Midbrain (tissue), 1 donor: ENCODE measurements around the gene SPG7.

Experiments used
- DNase-seq: peaks from one replicate; lab custom pipeline; 2025; lab: John Stamatoyannopoulos, UW

The SPG7 gene

DNA sequence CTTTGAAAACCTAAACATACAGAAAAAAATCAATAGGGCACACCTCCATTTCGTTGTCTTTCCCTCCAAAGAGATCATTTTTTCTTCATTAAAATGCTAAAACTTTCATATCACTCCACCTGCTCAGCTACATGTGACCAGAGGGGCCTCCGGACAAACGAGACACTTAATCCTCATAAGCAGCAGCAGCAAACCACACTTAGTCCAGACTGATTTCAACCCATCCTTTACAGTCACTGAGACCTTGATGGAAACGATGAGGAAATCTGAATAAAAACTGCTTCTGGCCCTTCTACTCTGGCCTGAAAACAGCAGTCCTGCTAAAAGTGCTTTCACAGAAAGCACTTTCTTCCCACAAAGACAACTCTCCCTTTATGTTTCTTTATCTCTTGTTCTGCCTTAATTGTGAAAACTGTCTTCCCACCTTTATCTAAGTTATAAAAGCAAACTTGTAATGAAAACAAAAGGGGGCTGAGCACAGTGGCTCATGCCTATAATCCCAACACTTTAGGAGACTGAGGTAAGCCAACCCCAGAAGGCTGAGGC, 22.4 kb upstream of the SPG7 start:
- DNase-seq: no peak

DNA sequence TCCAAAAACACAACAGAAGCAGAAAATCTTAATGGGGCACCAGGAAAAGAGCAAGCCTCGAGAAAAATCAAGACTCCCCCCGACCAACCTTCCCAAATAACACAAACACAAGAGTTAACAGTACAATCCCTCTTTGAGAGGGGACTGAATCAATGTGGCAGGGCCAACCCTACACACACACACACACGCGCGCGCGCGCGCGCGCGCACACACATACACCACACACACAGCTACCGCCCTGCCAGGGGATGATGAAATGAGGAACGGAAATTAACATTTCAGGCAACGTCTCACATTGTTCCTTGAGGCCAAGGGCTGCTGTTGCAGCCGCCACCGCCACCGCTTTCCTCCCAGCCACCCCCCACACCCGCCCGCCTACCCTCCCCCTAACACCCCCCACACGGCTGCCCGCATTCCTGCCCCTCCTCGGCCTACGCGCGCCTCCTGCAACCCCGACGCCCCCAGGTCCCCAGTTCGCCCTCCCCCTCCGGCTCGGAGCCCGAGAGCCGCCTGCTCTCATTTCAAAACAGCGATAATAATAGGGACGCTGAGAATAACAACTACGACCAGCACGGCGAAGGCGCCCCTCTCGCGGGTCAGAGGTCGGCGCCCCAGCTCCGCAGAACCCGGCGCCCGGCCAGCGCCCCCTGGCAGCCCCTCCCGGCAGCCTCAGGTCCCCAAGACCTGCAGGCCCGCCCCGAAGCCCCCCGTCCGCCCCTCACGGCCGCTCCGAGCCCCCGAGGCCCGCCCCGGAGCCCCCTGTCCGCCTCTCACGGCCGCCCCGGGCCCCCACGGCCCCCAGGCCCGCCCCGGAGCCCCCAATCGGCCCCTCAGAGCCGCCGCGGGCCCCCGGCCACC, 18.9 kb upstream of the SPG7 start:
- DNase-seq: peak; percentile 71

DNA sequence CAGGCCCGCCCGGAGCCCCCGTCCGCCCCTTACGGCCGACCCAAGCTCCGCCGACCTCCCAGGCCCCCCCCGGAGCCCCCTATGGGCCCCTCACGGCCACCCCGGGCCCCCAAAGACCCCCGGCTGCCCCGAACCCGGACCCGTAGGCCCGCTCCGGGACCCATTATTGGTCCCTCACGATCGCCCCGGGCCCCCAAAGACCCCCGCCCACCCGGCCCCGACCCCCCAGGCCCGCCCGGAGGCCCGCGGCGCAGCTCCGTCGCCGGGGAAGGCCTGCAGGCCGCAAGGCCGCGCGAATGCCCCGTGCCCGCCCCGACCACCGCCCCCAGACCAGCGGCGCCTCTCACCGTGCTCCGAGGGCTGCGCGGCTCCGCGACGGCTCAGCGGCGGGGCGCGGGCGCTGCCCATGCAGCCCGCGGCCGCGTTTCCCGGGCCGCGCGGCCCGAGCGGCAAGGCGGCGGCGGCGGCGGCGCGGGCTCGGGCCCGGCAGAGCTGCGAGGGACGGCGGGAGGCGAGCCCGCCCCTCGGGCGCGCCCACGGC, 18.2 kb upstream of the SPG7 start:
- no peak for DNase-seq

DNA sequence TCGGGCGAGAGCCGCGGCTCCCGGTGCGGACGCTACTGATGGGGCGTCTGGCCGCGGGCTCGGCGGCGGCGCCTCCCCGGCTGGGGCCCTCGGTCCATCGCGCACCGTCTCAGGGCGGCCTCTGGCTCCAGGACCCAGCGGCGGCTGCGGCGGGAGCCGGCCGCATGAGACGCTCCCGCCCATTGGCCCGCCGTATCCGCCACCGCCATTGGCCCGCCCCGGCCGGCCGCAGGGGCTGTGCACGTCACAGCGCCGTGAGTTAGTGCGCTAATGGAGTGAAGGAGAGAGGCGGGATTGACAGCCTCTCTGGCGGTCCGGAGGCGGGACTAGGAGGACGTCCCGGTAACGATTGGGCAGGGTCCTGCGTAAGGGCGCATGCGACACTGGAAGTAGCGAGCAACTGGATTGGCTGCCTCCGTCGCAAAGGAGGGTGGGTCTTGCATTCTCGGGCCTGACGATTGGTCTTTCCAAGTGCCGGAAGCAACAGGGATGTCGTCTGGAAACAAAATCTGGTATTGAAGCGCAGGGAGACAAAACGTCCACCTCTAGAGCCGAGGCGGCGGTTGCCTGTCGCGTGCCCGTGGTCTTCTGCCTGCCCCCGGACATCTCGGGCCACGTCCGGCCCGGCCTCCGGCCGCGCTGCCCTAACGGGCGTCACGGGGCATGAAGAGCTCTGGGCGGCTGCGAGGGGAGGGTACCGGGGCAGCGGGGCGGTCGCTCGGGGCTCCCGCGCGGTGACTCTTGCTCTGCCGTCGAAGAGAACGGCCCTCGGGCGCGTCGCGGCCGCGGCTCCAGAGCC, 17.6 kb upstream of the SPG7 start, which contains the start of gene ANKRD11:
ANKRD11 (minus strand) TSS at position 123 of the 799 bp plus-strand sequence. CDS start 173,542 bp downstream, outside the sequence.
- peak; percentile 99 for DNase-seq

DNA sequence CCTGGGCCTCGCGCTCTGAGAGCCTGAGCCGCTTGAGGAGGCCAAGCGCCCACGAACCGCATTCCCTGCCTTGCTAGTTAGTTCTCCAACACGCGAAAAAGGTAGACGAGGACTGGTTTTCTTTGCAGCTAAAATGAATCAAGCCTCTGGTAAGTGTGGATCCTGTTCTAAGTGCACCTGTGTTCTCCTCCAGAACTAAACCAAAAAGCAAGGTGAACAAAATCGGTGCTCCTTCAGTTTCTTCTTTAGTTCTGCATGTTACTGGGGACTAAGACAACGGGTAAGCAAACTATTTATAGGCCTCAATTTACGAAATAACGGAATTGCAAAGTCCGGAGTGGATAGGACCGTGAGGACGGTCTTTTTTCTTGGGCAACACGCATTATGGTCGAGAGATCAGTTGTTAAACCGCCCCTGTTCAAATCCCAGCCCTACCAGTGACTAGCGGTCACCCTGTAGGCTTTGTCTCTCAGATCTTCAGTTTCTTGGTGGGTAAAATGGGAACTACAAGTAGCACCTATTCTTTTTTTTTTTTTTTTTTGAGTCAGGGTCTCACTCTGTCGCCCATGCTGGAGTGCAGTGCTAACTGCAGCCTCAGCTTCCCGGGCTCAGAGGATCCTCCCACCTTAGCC, 16.8 kb upstream of the SPG7 start:
- DNase-seq: no peak

DNA sequence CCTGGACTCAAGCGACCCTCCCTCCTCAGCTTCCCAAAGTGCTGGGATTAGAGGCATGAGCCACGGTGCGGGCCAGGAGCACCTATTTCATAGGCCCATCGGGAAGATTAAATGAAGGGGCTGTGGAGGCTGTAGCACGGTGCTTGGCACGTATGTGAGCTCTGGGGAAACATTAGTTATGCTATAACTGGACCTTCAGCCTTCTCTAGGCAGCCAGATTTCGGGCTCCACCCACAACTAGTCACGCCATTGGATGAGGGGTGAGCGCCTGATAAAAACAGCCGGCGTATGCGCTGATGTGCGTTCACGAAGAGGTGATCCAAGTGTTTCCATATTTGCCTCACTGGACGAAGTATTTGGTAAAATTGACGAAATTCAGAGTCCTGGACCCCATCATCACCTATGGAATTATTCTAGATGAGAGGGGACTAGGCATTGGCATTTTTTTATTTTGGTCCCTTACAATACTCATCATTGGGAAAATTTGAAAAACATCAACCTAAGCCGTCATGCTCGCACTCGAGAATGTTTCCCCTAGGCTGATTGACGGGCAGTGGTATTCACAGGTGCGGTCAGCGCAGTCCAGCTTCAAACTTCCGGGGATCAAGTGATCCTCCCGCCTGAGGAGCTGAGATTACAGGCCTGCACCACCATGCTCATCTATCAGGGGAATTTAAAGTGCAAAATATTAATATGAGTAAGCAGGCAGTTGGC, 16.1 kb upstream of the SPG7 start:
- no peak for DNase-seq

DNA sequence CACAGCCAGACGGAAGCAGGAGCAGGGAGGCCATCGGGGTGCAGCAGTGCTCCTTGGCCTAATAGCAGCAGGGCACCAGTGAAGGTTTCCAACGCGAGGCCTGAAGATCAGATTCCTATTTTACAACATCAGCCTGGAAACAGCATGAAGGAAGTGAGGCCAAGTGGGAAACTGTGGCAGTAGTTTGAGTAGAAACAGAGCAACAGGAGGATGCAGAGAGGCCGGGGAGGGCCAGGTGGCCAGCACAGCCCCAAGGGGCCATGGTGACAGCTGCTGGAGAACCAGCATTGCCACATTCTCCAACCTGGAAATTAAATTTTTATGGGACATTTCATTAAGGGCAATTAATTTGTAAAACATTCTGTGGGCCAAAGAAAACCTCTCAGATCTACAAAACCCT, 14.4 kb upstream of the SPG7 start:
- DNase-seq: no peak

DNA sequence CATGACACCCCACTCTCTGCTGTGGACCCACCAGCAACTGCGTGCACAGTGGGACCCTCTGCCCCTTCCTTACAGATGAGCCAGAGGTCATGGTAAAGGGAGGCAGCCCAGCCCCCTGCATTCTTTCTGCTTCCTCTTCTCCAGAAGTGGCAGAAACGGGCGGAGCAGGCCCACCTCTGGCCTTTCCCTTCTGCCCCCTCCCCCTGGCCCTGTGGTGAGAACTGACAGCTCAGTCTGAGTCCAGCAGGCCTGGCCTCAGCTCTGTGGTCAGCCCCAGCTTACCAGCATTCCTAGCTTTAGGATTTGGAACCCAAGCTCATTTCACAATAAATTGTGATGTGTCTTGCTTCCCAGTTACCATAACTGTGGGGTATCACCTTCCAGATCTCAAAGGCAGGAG, 13.1 kb upstream of the SPG7 start:
- DNase-seq: no peak

DNA sequence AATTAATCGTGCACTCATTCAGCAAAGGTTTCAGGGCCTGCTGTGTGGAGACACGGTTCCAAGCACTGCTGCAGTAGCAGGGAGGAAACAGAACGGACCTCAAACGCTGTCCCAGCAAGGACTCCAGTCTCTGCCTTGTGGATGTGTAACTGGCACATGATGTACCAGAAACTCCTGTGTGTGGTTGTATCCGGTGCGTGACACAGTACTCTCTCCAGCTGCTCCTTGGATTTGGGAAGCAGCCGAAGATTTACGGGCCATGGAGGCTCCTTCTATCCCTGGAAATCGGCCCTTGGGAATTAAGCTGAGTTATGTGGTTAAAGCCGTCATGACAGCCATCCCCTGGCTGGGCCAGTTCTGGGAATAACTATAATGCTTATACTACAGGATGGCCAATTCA, 9.4 kb upstream of the SPG7 start:
- DNase-seq: no peak

DNA sequence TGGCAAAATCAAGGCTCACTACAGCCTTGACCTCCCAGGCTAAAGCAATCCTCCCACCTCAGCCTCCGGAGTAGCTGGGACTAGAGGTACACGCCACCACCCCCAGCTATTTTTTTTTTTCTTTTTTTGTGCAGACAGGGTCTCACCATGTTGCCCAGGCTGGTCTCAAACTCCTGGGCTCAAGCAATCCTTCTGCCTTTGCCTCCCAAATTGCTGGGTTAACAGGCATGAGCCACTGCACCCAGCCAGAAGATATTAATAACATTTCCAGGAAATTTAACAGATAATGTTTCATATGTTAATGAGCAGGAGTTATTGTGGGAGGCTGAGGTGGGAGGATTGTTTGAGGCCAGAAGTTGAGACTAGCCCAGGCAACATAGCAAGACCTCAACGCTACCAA, 8.4 kb upstream of the SPG7 start:
- no peak for DNase-seq

DNA sequence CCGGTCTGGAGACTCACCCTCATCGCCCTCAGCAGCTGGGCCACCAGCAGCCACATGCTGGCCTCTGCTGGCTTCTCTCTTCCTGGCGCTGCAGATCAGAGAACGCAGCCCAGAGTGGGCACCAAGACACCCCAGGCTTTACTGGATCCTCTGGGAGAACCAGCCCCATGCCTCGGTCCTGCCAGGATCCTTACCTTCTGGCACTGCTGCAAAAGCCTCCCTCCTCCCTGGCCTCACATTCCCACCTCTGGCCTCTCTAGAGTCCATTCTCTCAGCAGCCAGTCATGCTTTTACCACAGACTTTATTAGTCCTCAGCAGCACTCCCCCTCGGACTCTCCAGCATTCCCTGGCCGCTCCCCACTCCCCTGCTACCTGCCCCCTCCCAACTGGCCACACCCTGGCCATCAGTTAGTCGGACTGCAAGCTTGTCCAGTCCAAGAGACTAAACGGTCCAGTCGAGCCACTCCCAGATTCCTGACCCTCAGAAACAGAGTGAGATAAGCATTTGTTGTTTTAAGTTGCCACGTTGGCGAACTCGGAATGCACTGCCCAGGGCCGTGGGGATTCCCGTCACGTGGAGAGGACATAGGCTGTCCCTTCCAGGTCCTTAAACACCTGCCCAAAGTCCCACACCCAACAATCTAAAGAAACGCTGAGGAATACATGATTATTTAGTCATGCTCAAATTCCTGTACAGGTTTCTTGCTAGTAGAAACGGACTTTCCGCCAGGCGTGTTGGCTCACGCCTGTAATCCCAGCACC, 5.9 kb upstream of the SPG7 start:
- DNase-seq: no peak

DNA sequence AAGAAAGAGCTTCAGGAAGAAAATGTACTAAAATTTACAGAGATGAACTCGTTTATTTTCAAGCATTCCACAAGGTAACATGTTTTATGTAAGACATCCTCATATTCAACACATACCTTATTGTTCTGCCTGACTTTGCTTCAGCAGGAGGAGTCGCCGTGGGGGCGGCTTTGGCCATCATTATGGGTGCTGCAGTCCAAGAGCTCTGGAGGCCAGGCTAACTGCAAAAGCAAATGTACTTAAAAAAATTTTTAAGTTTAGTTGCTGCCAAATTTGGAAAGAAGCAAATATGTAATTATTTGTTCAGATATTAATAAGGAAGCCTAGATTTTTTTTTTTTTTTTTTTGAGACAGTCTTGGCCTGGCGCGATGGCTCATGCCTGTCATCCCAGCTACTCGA, 4.1 kb upstream of the SPG7 start:
- no peak for DNase-seq

DNA sequence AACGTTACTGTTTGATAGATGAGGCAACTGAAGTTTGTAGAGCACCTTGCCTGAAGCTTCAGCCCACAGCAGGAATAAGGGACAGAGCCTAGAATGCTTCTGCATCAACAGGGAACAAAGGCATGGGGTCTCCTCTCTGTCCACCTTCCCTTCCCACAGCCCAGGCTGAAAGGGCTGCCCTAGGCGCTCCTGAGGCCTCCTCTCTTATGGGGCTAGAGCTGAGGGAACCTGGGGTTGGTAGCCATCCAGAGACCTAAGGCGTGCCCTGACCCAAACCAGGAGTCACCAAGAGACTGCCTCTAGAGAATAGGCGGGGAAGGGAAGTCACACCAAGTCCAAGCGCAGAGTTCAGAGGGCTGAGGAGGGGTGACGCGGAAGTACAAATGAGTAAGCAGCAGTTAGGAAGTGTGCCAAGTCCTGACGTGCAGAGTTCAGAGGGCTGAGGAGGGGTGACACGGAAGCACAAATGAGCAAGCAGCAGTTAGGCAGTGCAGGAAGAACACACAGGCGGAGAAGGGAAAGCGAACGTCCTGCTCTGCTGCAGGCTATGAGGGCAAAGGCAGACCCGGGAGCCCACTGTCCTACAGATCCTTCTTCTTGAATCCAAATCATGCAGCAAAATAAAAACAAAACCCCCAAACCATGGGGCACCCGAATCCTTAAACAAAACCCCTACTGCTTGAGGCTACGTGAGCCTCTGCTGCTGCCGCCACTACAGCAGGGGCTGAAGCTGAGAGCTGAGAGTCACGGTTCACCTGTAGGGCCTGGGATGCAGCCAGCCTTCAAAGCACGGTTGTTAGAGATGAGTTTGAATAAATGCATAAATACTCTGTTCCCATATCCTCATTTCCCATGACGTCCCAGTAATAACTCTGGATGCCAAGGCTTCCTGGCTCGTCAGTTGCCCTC, 2.7 kb upstream of the SPG7 start:
- peak; percentile 49 for DNase-seq

DNA sequence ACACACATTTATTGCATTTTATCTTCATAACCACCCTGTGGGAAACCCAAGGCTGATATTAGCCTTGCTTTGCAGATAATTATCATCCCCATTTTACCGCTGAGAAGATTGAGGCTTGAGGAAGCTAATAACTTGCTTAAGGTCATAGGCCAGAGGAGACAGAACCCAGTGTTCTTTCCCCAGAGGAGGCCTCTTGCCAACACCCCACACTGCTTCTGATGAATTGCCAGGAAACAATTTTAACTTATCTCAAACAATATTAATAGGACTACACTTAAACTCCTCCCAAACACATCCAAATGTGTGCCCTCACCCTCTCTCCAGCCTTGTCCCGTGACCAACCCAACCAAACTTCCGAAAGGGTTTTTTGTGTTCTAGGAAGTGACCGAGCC, 2.1 kb upstream of the SPG7 start:
- no peak for DNase-seq

DNA sequence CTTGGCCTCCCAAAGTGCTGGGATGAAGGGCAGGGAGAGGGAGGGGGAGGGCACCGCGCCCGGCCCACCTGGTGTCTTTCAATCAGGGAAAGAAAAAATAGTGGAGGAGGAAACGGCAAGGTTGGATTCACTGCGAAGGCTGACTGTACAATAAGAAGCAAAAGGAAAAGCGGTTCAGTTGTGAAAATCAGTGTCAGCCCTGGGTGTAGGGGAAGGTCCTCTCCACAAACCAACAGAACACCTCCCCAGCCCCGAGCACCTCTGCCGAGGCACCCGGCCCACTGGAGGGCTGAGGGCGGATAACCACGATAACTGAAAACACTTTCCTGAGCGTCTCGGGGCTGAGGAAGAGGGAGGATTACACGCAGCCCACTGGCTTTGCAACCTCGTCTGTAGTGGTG, 1.4 kb upstream of the SPG7 start:
- no peak for DNase-seq

DNA sequence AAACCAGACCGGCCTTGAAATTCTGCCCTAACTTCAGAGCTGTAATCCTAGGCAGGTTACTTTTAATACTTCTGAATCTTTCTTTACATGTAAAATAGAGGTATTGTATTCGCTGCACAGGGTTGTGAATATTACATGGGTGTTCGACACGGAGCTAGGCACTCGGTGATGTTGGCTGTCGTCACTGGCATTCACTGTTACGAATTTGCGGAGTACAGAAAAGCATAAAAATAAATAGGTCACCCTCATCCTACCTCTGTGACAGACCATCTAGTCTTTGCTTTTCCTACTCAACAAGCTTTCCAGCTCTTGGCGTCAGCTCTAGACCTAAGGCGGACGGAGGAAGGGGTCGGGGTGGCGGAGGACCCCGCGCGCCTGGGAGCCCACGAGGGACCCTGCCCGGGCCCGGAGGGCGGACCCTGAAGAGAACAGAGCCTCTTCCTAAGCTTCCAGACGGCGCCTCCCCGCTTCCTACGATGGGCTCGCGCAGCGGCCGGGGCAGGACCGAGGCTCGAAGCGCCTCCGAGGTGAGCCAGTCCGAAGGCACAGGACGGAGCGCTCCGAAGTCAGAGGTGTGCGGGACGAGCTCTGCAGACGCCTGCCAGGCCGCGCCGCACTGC, 879 bp upstream of the SPG7 start:
- DNase-seq: no peak

DNA sequence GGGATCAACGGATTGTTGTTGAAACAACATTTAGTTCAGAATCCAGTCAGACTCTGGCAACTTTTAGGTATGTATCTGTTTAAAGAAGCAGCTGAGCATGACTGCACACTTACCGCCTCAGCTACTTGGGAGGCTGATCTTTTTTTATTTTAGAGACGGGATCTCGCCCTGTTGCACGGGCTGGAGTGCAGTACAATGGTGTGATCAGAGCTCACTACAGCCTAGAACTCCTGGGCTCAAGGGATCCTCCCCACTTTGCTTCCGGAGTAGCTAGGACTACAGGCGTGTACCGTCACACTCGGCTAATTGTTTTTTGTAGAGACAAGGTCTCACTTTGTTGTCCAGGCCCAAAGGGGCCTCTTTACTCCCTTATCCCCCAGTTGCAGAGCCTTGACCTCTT, 2.3 kb downstream of the SPG7 start:
- no peak for DNase-seq

DNA sequence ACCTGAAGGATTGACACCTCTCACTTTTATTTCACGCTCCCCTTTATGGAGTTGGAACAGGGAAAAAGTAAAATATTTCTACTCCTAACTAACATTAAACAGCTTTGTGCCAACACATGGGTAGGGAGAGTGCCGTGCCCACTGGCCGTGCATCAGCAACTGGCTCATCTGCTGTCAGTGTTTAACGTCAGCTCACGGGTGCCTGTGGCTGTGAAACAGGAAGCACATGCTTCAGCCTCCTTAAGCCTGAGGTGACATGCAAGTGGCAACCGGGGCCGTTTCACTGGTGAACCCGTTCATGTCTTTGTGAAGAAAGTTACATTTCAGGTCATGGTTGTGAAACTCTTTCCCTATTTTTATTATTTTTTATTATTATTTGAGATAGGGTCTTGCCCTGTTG, 3.2 kb downstream of the SPG7 start:
- DNase-seq: no peak

DNA sequence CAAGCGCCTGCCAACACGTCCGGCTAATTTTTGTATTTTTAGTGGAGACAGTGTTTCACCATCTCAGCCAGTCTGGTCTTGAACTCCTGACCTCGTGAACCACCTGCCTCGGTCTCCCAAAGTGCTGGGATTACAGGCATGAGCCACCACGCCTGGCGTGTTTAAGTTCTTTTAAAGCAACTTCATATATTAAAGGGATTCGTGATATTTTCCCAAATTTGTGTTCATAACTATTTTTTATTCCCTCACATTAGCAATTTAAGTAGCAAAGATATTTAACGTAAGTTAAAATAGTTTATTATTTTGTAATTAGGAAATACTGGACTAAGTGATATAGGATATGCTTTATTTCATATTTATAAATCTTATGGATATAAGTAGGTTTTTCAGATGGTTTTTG, 4.2 kb downstream of the SPG7 start:
- DNase-seq: no peak
